ENCODE results near the gene KLHL29.

KLHL29 gene

GRCh38 chr2:23694058-23695045 is 309.4 kb downstream of the KLHL29 start:
- DNase-seq (ENCODE audit: insufficient read length, low spot score) (no peak), FAIRE-seq (no peak)
- TF ChIP-seq SPI1 (IDR thresholded peaks at IDR 0.05; ENCODE audit: low read depth, low read length): no peak
- TF ChIP-seq POLR2AphosphoS5 (IDR thresholded peaks at IDR 0.05; ENCODE audit: low read depth, low read length): no peak
- TF ChIP-seq PAX5 (IDR thresholded peaks at IDR 0.05; ENCODE audit: insufficient read depth, low read length, severe bottlenecking): no peak
- TF ChIP-seq TAF1 (IDR thresholded peaks at IDR 0.05; ENCODE audit: low read depth, low read length): no peak
- no peak for TF ChIP-seq POLR2A (IDR thresholded peaks at IDR 0.05; ENCODE audit: low read depth, low read length)
- TF ChIP-seq POU2F2 (IDR thresholded peaks at IDR 0.05; ENCODE audit: low read depth, low read length): no peak

- FAIRE-seq (no peak), DNase-seq (ENCODE audit: insufficient read length, low spot score) (no peak)
- TF ChIP-seq TAF1 (IDR thresholded peaks at IDR 0.05; ENCODE audit: low read depth, low read length): no peak
- TF ChIP-seq SPI1 (IDR thresholded peaks at IDR 0.05; ENCODE audit: low read depth, low read length): no peak
- no peak for TF ChIP-seq POLR2A (IDR thresholded peaks at IDR 0.05; ENCODE audit: low read depth, low read length)
- no peak for TF ChIP-seq POU2F2 (IDR thresholded peaks at IDR 0.05; ENCODE audit: low read depth, low read length)
- TF ChIP-seq PAX5 (IDR thresholded peaks at IDR 0.05; ENCODE audit: insufficient read depth, low read length, severe bottlenecking): no peak
- no peak for TF ChIP-seq POLR2AphosphoS5 (IDR thresholded peaks at IDR 0.05; ENCODE audit: low read depth, low read length)
These were observed 310.4 kb downstream of the KLHL29 start for GRCh38 chr2:23695214-23695889.

GRCh38 chr2:23695890-23696751 is 311.1 kb downstream of the KLHL29 start:
- DNase-seq (ENCODE audit: insufficient read length, low spot score) (no peak), FAIRE-seq (no peak)
- TF ChIP-seq TAF1 (IDR thresholded peaks at IDR 0.05; ENCODE audit: low read depth, low read length) (no peak), PAX5 (IDR thresholded peaks at IDR 0.05; ENCODE audit: insufficient read depth, low read length, severe bottlenecking) (no peak), POLR2A (IDR thresholded peaks at IDR 0.05; ENCODE audit: low read depth, low read length) (no peak), POLR2AphosphoS5 (IDR thresholded peaks at IDR 0.05; ENCODE audit: low read depth, low read length) (no peak), POU2F2 (IDR thresholded peaks at IDR 0.05; ENCODE audit: low read depth, low read length) (no peak), SPI1 (IDR thresholded peaks at IDR 0.05; ENCODE audit: low read depth, low read length) (no peak)

- DNase-seq (ENCODE audit: insufficient read length, low spot score) (no peak), FAIRE-seq (no peak)
- TF ChIP-seq POLR2AphosphoS5 (IDR thresholded peaks at IDR 0.05; ENCODE audit: low read depth, low read length) (no peak), TAF1 (IDR thresholded peaks at IDR 0.05; ENCODE audit: low read depth, low read length) (no peak)
These were observed 311.7 kb downstream of the KLHL29 start for GRCh38 chr2:23696752-23697045.

- FAIRE-seq (no peak), DNase-seq (ENCODE audit: insufficient read length, low spot score) (no peak)
- TF ChIP-seq POLR2A (IDR thresholded peaks at IDR 0.05; ENCODE audit: low read depth, low read length) (no peak), SPI1 (IDR thresholded peaks at IDR 0.05; ENCODE audit: low read depth, low read length) (no peak)
These were observed 312.5 kb downstream of the KLHL29 start for GRCh38 chr2:23697256-23698075.

- FAIRE-seq (no peak), DNase-seq (ENCODE audit: insufficient read length, low spot score) (no peak)
- TF ChIP-seq PAX5 (IDR thresholded peaks at IDR 0.05; ENCODE audit: insufficient read depth, low read length, severe bottlenecking) (no peak), SPI1 (IDR thresholded peaks at IDR 0.05; ENCODE audit: low read depth, low read length) (no peak), TAF1 (IDR thresholded peaks at IDR 0.05; ENCODE audit: low read depth, low read length) (no peak), POLR2A (IDR thresholded peaks at IDR 0.05; ENCODE audit: low read depth, low read length) (no peak), POLR2AphosphoS5 (IDR thresholded peaks at IDR 0.05; ENCODE audit: low read depth, low read length) (no peak), POU2F2 (IDR thresholded peaks at IDR 0.05; ENCODE audit: low read depth, low read length) (no peak)
These were observed 313.2 kb downstream of the KLHL29 start for GRCh38 chr2:23698116-23698693.

GRCh38 chr2:23698721-23699579 is 314.0 kb downstream of the KLHL29 start:
- FAIRE-seq (no peak), DNase-seq (ENCODE audit: insufficient read length, low spot score) (no peak)
- no peak for TF ChIP-seq PAX5 (IDR thresholded peaks at IDR 0.05; ENCODE audit: insufficient read depth, low read length, severe bottlenecking)
- no peak for TF ChIP-seq POLR2AphosphoS5 (IDR thresholded peaks at IDR 0.05; ENCODE audit: low read depth, low read length)
- no peak for TF ChIP-seq POU2F2 (IDR thresholded peaks at IDR 0.05; ENCODE audit: low read depth, low read length)
- no peak for TF ChIP-seq POLR2A (IDR thresholded peaks at IDR 0.05; ENCODE audit: low read depth, low read length)
- TF ChIP-seq TAF1 (IDR thresholded peaks at IDR 0.05; ENCODE audit: low read depth, low read length): no peak
- TF ChIP-seq SPI1 (IDR thresholded peaks at IDR 0.05; ENCODE audit: low read depth, low read length): no peak

GRCh38 chr2:23699580-23699925 is 314.6 kb downstream of the KLHL29 start:
- no peak for FAIRE-seq
- DNase-seq (ENCODE audit: insufficient read length, low spot score): no peak
- TF ChIP-seq POU2F2 (IDR thresholded peaks at IDR 0.05; ENCODE audit: low read depth, low read length) (no peak), POLR2A (IDR thresholded peaks at IDR 0.05; ENCODE audit: low read depth, low read length) (no peak), TAF1 (IDR thresholded peaks at IDR 0.05; ENCODE audit: low read depth, low read length) (no peak), SPI1 (IDR thresholded peaks at IDR 0.05; ENCODE audit: low read depth, low read length) (no peak), PAX5 (IDR thresholded peaks at IDR 0.05; ENCODE audit: insufficient read depth, low read length, severe bottlenecking) (no peak), POLR2AphosphoS5 (IDR thresholded peaks at IDR 0.05; ENCODE audit: low read depth, low read length) (no peak)
